HG03139 (cell line): ENCODE results near the gene ANKH.
"Not testable (repeated sequence)": the region's sequence is repeated elsewhere in the genome, so short reads cannot be mapped to it uniquely, and the experiment has no call there.

Source experiments
- ATAC-seq: cut with Tn5 transposase; IDR thresholded peaks from one replicate; pipeline ENCODE4 v1.9.1; 2021; ENCODE audit not compliant: unreplicated experiment

Gene ANKH

DNA sequence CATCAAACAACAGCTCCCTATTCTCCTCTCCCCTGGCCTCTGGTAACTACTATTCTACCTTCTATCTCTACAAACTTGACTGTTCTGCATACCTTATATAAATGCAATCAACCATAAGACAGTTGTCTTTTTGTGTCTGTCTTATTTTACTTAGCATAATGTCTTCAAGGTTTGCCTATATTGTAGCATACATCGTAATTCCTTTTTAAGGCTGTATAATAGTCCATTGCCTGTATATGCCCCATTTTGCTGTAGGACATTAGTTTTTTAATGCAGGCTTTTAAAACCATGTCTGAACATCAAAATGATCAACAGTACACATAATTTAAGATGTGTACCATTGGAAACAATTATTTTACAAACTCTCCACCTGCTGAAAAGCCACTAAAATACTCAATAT is 12.4 kb downstream of the ANKH start:
- no peak for ATAC-seq

DNA sequence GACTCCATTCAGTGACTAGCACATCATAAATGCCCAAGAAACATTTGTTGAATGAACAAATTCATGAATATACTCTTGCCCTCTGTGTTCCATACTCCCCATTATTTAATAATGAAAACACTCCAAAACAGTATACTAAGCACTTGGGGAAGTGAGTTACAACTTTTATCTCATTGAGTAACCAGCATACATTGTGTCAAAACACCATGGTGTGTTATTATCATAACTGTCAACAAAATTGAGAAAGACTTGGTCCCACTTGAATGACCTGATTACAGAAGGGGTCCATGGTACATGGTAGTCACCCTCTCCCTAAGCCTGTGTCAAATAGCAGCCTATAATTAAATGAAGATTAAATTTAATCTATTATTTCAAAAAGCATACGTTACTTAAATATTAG is 16.2 kb downstream of the ANKH start:
- ATAC-seq: no peak

DNA sequence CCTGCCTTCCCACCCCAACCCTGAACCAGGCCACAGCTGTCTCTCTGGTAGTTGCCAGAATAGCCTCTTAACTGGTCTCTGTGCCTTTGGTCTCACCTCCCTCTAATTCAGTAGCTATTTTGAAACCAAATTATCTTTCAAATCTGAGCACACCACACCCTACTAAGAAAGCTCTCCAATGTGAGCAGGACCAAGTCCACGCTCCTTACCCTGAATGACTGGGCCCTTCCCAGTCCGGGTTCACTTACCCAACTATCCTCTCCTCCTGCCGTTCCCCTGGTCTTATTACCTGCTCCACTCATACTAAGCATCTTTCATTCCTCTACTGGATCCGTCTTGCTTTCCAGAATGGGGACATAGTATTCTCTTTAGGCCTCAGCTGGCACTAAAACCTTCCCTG is 16.8 kb downstream of the ANKH start:
- ATAC-seq: no peak

DNA sequence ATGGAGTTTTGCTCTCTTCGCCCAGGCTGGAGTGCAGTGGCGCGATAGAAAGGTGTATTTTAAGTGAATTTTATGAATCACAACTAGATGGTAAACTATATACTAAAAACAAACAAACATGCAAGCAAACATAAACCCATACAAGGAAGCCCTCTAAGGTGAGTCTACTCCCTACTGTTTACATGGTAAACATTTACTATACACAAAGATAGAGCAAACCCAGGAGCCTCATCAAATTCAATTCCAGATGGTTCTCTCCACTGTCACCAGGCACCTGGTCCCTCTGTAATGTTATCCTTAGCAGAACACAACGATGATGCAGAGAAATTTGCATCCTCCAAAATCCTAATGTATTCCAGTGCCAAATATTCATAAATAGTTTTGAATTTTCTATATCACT is 17.9 kb downstream of the ANKH start:
- no peak for ATAC-seq

DNA sequence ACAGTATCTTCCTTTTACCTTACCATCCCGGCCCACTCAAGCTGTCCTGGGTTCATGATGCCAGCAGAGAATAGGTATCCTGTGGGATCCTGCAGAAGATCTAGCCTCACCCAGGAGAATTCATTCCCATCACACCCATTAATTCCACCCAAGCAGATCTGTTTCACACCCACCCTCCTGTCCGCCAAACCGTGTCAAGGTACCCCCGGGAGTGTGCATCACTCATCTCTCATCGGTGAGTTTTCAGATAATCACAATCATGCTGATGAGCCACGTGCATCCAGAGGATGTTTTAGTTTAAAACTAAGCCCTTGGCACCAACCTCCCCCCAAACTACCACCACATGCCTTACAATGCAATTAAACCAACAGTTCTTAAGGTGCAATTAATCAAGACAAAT is 18.8 kb downstream of the ANKH start:
- no peak for ATAC-seq

DNA sequence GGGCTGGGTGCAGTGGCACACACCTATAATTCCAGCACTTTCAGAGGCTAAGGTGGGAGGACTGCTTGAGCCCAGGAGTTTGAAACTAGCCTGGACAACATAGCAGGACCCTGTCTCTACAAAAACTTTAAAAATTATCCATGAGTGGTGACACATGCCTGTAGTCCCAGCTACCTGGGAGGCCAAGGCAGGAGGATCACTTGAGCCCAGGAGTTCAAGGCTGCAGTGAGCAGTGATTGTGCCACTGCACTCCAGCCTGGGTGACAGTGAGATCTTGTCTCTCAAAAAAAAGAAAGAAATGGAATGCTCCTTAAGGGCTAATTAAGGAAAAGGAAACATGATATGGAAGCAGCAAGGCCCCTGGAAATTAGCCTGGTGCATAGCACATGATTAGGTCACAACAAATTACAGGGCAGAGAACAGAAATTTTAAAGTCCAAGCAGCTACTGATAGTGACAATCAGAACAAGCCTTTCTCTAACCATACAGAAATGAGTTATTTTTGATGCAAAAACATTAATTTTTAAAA is 19.5 kb downstream of the ANKH start:
- no peak for ATAC-seq

DNA sequence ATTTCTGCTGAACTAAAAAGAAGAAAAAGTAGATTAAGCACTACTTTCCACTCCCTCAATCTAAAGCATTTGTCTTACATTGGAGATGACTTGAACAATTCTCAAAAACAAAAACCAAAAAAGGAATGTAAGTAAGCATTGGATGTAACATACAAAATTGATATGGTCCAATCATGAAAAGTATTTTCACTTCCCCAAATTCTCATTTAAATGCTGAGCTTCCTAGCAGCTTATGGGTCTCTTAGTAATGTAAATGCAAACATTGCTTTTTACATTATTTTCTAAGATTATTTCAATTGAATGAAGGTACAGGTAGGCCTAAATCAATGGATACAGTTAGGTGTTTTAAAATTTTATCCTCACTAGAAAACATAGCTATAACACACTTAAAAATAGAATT is 20.0 kb downstream of the ANKH start:
- no peak for ATAC-seq

DNA sequence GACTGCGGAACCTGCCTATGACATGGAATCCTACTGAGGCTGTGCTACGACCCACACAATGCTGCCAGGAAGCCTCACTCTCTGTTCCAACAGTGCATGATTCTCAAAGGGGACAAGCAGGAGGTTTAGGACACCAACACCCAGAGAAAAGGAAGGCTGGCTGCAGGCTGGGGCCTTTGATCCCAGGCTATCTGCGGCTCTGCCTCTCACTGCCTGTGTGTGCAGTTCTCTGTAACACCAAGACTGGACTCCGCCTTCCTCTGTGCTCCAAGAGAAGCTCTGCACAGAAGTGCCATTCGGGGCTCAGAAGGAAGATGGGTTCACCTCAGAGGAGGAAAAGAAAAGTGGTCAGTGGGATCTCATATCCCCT is 20.5 kb downstream of the ANKH start:
- ATAC-seq: no peak

DNA sequence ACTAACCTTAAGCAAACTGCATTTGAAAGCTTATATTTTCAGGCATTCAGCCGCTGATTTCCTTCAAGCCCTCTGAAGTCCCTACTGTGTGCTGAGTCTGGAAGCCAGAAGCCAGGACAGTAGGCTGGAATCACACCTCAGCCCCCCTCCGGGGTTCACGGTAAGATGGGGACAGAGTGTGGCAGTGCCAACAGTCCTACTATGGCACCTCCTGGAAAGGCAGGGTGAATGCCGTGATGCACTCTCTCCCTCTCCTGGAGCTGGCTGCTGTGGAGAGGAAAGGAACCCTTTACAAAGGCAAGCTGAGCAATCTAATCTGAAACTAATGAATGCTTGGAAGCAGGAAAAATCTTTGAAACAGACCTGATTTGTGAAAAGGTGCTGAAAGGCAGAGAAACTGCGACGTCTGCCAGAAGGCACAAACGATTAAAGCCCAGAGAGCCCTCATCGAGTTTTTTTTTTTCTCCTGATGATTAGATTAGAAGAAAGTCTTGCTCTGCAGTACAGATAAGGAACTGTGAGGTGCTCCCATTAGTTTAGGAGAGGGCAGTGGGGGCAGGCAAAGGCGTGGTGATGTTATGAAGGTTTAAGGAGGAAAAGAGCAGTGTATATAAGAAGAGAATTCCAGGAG is 21.0 kb downstream of the ANKH start:
- ATAC-seq: no peak

DNA sequence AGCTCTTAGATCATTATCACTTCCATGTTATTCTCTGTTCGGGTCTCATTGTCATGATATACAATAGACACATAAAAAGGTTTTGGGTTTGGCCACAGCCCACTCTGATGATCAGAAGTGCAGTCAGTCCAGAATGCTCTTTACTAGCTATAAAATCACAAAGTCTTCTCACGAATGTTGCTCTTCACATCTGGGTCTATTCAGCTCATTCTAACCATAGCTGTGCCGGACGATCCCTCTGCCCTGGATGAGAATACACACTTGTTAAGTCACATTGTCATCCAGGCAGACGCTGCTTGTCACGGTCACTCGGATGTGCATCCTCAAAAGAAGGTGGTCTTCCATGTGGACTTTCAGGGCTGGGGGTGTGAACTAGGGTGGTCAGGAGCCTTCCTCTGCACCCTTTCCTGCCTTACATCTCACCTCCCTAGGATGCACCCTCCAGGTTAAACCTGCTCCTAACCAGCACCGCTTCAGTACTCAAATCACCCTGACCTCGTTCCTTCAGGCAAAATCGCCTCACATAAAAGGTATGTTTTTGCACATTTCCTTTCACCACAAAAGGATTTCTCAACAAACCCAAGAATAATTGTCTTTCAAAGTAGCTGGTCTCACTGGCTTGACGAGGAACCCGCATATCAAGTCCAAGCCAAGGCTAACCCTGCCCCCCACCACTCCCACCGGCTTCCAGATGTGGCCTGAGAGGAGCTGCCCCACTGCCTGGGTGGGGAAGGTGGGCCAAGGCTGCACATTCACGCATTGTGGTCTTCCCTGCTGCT is 21.9 kb downstream of the ANKH start:
- ATAC-seq: no peak

DNA sequence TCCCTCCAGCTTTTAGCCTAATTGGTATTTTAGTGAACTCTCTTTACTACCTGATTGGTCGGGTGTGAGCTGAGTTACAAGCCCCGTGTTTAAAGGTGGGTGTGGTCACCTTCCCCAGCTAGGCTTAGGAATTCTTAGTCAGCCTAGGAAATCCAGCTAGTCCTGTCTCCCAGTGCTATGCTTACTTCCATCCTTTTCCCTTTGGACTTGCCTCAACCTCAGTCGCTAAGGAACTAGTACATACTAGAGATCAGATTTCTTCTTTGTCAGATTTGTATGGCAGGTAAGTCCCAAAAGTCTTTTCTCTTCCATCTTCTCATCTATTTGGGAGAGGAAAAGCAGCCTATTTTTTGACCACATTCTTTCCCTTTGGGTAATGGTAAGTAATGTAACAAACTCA is 22.6 kb downstream of the ANKH start:
- ATAC-seq: not testable (repeated sequence)

DNA sequence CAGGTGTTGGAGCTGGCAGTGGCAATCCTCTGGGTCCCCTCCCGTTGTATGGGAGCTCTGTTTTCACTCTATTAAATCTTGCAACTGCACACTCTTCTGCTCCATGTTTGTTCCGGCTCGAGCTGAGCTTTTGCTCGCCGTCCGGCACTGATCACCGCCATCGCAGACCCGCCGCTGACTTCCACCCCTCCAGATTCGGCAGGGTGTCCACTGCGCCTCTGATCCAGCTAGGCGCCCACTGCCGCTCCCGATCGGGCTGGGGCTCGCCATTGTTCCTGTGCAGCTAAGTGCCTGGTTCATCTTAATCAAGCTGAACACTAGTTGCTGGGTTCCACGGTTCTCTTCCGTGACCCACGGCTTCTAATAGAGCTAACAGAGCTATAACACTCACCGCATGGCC is 23.2 kb downstream of the ANKH start:
- ATAC-seq: no peak

DNA sequence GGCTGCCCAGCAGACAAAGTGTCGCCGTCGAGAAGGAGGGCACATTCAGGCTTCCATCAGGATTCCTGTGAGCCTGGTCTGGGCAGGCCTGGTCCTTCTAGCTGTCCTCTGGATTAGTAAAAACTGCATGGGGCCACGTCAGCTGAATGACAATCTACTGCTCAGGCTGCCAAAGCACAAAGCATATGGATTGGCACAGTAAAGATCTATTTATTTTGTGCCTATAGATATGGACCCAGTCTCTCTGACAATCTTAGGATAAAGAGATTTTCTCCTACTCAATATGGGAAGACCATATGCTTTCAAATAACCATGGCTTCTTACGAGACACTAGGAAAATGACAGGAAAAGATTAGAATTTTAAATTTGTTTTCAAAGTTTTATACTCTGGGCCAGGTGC is 24.1 kb downstream of the ANKH start:
- no peak for ATAC-seq

DNA sequence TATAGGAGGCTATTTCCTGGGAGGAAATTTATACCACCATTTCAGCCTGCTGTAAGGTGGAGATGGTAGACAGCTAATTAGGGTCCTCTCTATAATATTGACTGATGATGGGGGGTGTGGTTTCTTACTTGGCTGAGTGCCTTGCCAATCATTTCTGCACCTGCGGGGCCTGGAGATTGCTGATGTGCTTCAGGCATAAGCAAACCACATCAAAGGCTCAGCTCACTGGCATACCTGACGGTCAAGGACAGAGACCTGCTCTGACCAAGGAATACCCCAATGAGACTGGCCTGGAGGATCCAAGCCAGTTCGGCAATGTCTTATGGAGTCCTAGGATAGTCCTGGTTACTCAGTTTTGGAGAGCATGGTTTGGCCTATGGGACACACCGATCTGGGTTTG is 29.5 kb downstream of the ANKH start:
- no peak for ATAC-seq

DNA sequence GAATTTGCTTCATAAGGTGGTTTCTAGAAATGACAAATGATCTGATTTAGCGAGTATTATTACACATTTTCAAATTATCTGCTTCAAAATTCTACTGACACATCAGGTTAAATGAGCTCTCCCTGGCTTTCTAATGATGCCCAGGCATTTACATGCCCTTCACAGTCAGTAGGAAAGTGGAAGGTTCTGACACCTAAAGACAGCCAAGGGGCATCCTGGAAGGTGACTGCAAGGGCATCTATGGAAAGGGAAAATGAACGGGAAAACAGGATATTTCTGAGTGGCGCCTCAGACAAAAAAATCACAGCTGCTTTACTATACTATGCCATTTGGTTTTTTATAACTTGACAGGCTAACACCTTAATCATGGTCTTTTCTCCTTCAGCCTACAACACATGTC is 31.0 kb downstream of the ANKH start:
- ATAC-seq: no peak

DNA sequence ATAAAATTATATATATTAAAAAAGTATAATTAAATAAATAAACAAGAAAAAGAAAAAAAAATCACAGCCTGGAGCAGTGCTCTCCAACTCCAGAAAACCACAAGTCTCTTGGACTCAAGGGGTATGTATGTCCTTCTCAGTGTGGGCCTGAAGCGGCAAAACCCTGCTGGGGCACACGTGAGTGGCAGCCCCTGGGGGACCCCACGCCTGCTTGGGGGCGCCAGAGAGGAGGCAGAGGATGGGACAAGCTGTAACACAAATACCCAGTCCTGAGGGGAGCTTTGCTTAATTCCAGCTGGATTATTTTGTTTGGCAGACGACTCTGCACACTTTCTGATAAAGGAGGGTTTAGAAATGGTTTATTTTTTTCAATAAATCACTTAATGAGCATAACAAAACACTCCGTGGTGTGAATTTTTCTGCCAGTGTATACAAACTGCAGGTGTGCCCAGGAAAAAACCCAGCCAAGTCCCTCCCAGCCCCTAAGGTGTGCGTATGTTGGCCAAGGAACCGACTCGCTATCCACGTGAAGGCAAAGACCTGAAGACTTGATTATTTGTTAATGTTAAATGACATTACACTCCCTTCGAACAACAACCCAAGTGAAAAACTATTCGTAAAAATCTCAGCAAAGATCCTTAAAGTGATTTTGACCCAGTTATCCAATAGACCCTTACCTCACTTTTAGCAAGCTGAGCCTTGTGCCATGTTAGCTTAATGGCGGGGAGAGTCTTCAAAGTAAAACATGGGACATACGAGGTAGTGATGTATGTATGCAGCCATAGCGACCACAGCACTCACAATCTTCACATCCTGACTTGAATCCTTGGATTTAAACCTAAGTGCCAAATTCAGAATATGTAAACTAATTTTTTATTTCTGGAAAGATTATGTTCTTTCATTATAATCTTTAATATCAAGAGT is 32.9 kb downstream of the ANKH start:
- no peak for ATAC-seq

DNA sequence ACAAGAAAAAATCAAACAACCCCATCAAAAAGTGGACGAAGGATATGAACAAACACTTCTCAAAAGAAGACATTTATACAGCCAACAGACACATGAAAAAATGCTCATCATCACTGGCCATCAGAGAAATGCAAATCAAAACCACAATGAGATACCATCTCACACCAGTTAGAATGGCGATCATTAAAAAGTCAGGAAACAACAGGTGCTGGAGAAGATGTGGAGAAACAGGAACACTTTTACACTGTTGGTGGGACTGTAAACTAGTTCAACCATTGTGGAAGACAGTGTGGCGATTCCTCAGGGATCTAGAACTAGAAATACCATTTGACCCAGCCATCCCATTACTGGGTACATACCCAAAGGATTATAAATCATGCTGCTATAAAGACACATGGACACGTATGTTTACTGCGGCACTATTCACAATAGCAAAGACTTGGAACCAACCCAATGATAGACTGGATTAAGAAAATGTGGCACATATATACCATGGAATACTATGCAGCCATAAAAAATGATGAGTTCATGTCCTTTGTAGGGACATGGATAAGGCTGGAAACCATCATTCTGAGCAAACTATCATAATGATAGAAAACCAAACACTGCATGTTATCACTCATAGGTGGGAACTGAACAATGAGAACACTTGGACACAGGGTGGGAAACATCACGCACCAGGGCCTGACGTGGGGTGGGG is 34.0 kb downstream of the ANKH start:
- ATAC-seq: not testable (repeated sequence)

DNA sequence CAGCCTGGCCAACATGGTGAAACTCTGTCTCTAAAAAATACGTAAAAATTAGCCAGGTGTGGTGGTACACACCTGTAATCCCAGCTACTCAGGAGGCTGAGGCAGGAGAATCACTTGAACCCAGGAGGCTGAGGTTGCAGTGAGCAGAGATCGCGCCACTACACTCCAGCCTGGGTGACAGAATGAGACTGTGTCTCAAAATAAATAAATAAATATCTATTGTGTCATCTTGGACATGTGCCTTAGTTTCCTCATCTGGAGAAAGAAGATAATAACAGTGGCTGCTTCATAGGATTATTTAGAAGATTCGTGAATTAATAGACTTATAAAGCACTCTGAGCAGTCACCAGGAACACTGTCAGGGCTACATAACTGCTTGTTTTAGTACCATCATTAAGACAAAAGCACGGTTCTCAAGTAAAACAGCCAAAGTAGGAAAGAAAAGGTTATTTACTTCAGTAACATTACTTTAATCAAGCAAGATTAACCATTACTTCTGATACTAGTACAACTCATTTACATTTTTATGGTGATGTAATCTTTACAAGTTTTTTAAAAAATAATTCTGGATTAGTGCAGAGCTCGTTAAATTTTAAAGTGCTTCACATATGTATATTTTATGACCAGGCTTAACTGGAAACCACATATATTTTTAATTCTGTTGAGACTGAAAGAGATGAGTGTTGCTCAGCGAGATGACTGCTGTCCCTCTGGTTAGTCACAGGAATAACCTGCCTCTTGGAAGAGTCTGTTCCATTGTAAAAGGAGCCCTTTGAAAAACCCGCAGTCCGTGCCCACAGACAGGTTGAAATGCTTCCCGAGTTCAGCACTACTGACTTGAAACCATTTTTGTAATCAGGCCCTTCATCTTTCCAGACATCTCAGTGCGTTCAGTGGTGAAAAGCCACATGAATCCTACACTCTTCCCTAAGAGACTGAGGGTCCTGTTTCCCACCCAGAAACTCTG is 36.7 kb downstream of the ANKH start:
- ATAC-seq: no peak

DNA sequence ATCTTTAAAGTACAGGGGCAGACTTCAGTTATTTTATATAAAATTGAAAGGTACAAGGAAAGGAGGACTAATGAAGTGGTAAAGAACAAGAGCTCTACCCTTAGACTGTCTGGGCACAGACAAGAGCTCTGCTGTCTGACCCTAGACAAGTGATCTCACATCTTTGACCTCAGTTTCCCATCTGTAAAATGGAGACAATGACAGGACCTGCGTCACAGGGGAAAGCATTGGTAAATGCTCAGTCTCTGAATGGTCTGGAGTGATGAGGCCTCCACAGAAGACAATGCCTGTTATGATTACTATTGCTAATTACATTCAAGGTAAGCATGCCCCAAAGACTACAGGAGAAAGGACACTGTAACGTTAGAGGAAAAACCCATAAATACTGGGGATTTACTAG is 37.5 kb downstream of the ANKH start:
- no peak for ATAC-seq

DNA sequence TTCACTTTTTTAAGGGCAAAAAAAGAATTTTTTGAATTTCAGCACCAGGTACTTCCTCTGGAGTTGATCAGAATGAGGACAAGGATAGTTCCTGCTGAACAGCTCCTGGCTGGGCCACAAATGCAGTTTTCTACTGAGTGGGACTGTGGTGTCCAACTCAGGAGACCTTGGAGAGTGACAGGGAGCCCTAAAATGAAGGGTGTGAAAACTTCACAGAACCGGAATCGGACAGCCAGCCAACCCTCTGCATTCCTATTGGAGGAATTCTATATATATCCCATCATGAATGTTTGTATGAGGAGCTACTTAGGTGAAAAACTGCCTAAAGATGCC is 40.6 kb downstream of the ANKH start:
- no peak for ATAC-seq
